Activated T-cell treated with anti-CD3 and anti-CD28 coated beads for 48 hours (primary cell): Measurements from ENCODE around the gene RARS2.
"Not testable (repeated sequence)": the region's sequence is repeated elsewhere in the genome, so short reads cannot be mapped to it uniquely, and the experiment has no call there.

ENCODE experiments used
- DNase-seq: peaks from one replicate; pipeline ENCODE4 v3.0.0-alpha.2; 2020; ENCODE audit warnings: low read depth

Gene RARS2, protein sequence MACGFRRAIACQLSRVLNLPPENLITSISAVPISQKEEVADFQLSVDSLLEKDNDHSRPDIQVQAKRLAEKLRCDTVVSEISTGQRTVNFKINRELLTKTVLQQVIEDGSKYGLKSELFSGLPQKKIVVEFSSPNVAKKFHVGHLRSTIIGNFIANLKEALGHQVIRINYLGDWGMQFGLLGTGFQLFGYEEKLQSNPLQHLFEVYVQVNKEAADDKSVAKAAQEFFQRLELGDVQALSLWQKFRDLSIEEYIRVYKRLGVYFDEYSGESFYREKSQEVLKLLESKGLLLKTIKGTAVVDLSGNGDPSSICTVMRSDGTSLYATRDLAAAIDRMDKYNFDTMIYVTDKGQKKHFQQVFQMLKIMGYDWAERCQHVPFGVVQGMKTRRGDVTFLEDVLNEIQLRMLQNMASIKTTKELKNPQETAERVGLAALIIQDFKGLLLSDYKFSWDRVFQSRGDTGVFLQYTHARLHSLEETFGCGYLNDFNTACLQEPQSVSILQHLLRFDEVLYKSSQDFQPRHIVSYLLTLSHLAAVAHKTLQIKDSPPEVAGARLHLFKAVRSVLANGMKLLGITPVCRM

DNA sequence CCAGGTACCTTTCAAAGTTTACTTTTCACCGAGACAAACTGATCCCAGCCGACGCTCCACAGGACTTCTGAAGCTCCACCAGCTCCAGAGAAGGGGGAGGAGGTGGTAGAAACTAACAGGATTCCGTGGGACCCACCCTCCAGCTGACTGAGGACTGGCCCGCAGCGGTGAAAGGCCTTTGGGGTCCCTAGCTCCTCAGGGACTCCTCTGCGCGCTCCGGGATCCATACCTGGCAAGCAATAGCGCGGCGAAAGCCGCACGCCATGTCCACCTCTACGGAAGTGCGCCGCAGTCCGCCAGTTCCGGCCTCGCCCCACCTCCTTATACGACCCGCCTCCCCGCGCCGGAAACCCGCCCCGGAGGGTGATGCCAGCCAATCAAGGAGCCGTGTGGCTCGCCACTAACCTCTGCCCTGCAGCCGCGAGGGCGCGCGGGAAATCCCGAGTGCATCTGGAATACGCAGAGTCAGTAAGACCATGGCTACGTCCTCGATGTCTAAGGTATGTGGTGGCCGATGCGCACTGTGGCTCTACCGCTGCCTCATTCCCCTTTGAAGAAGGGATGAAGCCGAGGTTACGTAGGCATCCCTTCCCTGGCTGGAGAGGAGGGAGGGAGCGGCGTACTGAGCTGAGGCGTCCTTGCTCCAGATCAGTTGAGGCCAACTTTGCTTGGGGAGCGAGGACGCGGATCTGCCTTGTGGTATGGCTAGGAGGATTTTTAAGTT, at the start of gene RARS2, which contains the start of gene ORC3:
TSS of gene RARS2 (minus strand) at position 295 of the 724 bp plus-strand sequence. CDS start at position 265, 30 bp downstream.
TSS of gene ORC3 (plus strand) at position 443 of the 724 bp plus-strand sequence. CDS start at position 477, 34 bp downstream.
- DNase-seq: peak; percentile 95

GRCh38 chr6:87639373-87639772, 49.6 kb upstream of the RARS2 start:
- DNase-seq: no peak

DNA sequence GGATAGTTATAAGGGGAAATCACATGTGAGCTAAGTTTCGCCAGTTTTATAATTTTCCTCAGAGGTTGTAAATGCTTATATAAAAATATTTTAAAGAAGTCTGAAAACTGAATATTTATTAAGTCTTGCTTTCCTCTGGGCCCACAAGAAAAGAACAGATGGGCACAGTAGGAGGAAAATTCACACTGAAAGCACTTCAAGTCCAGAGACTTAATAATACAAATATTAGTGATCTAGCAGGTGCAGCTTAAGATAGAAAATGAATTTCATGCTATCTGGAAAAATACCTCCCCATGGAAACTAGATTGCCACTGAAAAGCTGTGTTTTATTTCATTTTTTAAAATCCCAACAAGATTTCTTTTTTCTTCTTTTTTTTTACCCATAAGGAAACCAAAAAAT, 47.3 kb upstream of the RARS2 start:
- DNase-seq: no peak

- DNase-seq: no peak
Measured at GRCh38 chr6:87636315-87636714, 46.5 kb upstream of the RARS2 start.

- no peak for DNase-seq
Measured at GRCh38 chr6:87633851-87634250, 44.1 kb upstream of the RARS2 start.

DNA sequence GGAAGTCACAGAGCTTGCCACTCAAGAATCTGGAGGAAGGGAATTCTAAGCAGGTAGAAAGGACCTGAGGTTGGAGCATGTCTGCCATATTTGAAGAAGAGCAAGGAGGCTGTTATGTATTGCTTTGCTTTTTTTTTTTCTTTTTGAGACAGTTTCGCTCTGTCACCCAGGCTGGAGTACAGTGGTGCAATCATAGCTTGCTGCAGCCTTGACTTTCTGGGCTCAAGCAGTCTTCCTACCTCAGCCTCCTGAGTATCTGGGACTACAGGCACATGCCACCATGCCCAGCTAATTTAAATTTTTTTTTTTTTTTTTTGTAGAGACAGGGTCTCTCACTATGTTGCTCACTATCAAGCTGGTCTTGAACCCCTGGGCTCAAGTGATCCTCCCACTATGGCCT, 41.0 kb upstream of the RARS2 start:
- DNase-seq: no peak

GRCh38 chr6:87628881-87629280, 39.1 kb upstream of the RARS2 start:
- no peak for DNase-seq

- DNase-seq: no peak
Measured at GRCh38 chr6:87628424-87628823, 38.6 kb upstream of the RARS2 start.

DNA sequence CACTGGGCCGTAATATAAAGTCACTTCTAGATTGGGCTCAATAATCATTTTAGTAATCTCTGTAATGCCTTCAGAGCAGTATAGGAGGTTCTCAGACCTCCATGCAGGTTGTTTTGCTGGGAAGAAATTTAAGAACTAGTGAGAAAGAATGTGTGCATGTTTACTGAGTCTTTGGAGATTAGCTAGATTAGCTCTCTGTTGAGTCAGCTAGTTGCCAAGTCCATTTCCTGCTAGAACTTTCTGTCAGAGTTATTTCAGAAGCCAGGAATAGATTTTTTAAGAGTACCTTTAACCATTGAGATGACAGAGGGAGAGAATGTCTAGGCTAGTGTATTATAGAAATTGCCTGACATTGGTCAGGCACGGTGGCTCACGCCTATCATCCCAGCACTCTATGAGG, 33.5 kb upstream of the RARS2 start:
- DNase-seq: no peak

GRCh38 chr6:87618531-87618930, 28.7 kb upstream of the RARS2 start:
- DNase-seq: no peak

DNA sequence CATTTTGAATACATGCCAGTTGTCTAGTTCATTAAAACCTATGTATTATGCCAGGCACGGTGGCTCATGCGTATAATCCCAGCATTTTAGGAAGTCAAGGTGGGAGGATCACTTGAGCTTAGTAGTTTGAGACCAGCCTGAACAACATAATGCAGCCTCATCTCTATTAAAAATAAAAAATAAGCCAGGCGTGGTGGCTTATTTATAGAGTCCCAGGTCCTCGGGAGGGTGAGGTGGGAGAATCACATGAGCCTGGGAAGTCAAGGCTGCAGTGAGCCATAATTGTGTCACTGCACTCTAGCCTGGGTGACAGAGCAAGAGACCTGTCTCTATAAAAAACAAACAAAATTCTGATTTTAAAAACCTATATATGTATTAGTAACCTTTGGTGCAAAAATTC, 27.6 kb upstream of the RARS2 start:
- no peak for DNase-seq

- not testable (repeated sequence) for DNase-seq
Measured at GRCh38 chr6:87613018-87613417, 23.2 kb upstream of the RARS2 start.

DNA sequence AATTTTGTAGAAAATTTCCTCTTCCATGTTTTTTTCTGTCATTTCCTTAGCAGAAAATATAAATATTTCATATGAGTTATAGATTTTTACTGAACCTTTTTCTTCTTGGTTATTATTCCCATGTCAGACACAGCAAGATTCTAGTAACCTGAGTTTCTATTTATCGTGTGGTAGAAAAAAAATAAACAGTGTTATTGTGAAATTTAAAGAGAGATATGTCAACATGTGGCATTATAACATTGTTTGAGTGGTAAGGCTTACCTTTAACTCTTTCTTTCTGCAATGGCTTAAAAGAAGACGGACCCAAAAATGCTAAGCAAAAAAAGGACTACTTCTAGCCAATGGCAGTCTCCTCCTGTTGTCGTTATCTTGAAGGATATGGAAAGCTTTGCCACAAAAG, 19.0 kb upstream of the RARS2 start:
- DNase-seq: no peak

DNA sequence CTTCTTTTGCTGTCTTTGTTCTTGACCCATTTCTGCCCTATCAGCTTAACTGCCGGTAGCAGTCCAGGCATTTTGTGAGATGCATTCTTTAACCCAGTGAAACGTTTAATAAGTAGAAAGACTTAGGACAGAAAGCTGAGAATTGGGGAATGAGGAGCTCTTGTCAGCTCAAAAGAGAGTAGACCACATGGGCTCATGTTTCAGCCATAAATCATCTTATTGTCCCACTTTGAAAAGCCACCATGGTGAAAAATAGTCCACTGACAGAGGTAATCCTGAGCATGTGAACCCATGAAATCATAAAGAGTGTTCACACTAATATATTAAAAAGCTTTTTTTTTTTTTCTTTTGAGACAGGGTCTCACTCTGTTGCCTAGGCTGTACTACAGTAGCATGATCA, 16.4 kb upstream of the RARS2 start:
- no peak for DNase-seq

DNA sequence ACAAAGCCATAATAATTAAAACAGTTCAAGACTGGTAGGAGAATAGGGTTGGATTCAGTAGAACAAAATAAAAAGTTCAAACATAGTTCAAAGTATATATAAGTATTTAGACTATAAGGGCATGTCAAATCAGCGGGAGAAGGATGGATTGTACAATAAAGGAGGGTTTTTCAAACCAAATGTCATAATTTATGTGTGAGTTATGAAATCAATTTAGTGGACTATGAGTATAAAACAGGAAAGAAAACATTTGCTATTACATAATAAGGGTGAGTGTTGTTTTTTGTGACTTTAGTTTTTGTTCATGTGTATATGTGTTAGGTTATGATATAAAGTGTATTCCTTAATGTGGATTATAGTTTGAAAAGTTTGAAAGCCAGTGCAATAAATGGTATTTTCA, 10.8 kb upstream of the RARS2 start:
- no peak for DNase-seq

GRCh38 chr6:87590990-87591389, 1.2 kb upstream of the RARS2 start:
- no peak for DNase-seq

- no peak for DNase-seq
Measured at GRCh38 chr6:87590417-87590880, 662 bp upstream of the RARS2 start.

DNA sequence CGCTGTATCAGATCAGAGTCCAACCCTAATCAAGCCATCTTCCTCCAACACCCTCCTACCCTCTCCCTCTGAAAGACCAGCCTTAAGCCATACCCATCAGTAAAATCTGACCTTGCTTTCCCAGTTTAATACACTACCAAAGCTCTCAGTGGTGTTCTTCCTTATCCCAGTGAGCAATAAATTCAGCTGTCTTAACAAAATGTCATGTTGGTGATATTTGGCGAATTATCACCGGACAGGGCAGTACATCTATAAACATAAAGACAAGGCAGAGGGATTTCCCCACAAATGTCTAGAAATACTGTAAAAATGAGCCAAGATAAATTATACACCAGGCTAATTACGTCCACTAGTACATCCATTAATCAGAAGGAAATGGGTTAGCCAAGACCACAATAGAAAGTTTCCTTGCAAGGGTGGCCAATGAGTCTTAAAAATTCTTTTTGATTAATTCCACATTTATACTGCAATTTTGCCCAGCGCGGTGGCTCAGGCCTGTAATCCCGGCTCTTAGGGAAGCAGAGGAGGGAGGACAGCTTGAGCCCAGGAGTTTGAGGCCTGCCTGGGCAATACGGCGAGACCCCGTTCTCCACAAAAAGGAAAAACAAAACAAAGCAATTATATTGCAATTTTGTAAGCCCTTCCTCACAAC, 905 bp downstream of the RARS2 start:
- DNase-seq: no peak

DNA sequence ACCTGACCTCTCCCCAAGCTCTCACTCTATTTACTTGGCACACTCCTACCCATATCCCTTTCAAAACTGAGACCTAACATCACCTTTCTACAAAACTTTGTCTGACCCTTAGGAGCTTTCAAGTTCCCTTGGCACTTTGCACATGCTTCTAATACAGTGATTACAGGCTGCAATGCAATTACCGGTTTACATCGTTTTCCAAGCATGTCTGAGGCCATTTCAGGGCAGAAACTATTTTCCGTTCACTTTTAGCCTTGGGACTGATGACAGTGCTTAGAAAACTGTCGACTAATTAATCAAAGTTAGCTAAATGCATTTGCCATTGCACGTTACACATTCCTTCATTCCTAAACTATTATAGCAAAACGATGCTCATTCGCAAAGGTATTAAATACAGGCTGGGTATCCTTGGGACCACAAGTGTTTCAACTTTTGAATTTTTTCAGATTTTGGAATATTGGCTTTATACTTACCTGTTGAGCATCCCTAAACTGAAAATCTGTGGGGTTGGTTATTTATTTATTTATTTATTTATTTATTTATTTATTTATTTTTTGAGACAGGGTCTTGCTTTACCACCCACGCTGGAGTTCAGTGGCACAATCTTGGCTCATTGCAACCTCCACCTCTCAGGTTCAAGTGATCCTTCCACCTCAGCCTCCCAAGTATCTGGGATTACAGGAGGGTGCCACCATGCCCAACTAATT, 3.3 kb downstream of the RARS2 start:
- no peak for DNase-seq

DNA sequence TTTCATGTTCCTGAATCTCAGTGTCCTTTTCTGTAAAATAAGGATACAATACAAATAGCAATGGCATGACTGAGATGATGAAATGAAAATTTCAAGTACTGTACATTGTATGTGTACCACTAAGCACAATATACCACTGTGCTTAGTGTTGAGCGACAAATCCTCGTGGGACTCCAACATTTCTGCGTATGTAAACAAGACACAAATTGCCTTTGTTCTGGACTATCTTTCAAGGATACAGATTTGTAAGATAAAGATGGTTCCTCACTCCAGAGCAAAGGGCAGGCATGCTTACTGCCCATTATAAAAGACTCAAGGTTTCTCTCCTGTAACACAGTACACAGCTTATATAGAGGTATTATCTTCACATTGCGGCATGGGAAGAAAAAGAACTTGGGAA, 6.0 kb downstream of the RARS2 start:
- DNase-seq: no peak

- no peak for DNase-seq
Measured at GRCh38 chr6:87575423-87575822, 14.4 kb downstream of the RARS2 start.
